Loucy (cell line): Measurements from ENCODE around the gene MBD2.

ENCODE experiments used
- H2AFZ ChIP-seq: fragments of 200-600 bp; sonication (generic); 2 replicates; pipeline ENCODE4 v1.6.0; 2016; ENCODE audit warnings: antibody characterized with exemption, mild to moderate bottlenecking, low read length, moderate library complexity
- H3F3A ChIP-seq: fragments of 200-600 bp; 2 replicates; pipeline ENCODE4 v1.6.0; 2016; ENCODE audit warnings: antibody characterized with exemption, low read depth, mild to moderate bottlenecking
- H3K27me3 ChIP-seq: fragments of 200-600 bp; sonication (generic); 2 replicates; pipeline ENCODE4 v1.6.1; 2014; ENCODE audit warnings: low read length, mild to moderate bottlenecking; ENCODE audit not compliant: insufficient read depth, poor library complexity, severe bottlenecking
- H3K36me3 ChIP-seq: fragments of 200-600 bp; sonication (generic); 2 replicates; pipeline ENCODE4 v1.6.1; 2016; ENCODE audit warnings: low read length; ENCODE audit not compliant: insufficient read depth
- H3K4me1 ChIP-seq: fragments of 200-600 bp; sonication (generic); 2 replicates; pipeline ENCODE4 v1.5.1; 2014; ENCODE audit warnings: low read length, mild to moderate bottlenecking; ENCODE audit not compliant: insufficient read depth, poor library complexity, severe bottlenecking
- H3K4me2 ChIP-seq: fragments of 200-600 bp; sonication (generic); 2 replicates; pipeline ENCODE4 v1.6.0; 2014; ENCODE audit warnings: antibody characterized with exemption, low read length, low read depth, mild to moderate bottlenecking; ENCODE audit not compliant: poor library complexity, severe bottlenecking
- H3K4me3 ChIP-seq: fragments of 200-600 bp; sonication (generic); 2 replicates; pipeline ENCODE4 v1.5.1; 2014; ENCODE audit warnings: low read length, mild to moderate bottlenecking, mixed read lengths; ENCODE audit not compliant: poor library complexity, severe bottlenecking
- H3K79me2 ChIP-seq: fragments of 200-600 bp; sonication (generic); 2 replicates; pipeline ENCODE4 v1.6.1; 2014; ENCODE audit warnings: low read length; ENCODE audit not compliant: insufficient read depth
- H3K9ac ChIP-seq: fragments of 200-600 bp; sonication (generic); 2 replicates; pipeline ENCODE4 v1.6.0; 2014; ENCODE audit warnings: mild to moderate bottlenecking, low read depth, low read length, moderate library complexity; ENCODE audit not compliant: poor library complexity, severe bottlenecking
- H3K9me2 ChIP-seq: fragments of 200-600 bp; sonication (generic); replicated peaks from 2 replicates; pipeline ENCODE4 v1.6.1; 2016; ENCODE audit warnings: low read depth, low read length, mixed read lengths
- H3K9me3 ChIP-seq: fragments of 200-600 bp; sonication (generic); 2 replicates; pipeline ENCODE4 v1.6.1; 2014; ENCODE audit warnings: mild to moderate bottlenecking, antibody characterized with exemption, low read length, low read depth; ENCODE audit not compliant: insufficient read depth
- H4K20me1 ChIP-seq: fragments of 200-600 bp; sonication (generic); 2 replicates; pipeline ENCODE4 v1.6.0; 2014; ENCODE audit warnings: antibody characterized with exemption, low read length, mild to moderate bottlenecking; ENCODE audit not compliant: insufficient read depth, poor library complexity, severe bottlenecking
- EZH2phosphoT487 ChIP-seq: fragments of 200-600 bp; IDR thresholded peaks from 2 replicates; pipeline ENCODE4 v1.6.1; 2018; ENCODE audit warnings: antibody characterized with exemption, mild to moderate bottlenecking, moderate library complexity, borderline replicate concordance
- TF ChIP-seq, protein P1 (sequence below): fragments of 200-600 bp; sonication (generic); conservative IDR thresholded peaks from 2 replicates; pipeline ENCODE4 v1.5.1; 2014; ENCODE audit warnings: mild to moderate bottlenecking, antibody characterized with exemption, low read length

The MBD2 gene

DNA sequence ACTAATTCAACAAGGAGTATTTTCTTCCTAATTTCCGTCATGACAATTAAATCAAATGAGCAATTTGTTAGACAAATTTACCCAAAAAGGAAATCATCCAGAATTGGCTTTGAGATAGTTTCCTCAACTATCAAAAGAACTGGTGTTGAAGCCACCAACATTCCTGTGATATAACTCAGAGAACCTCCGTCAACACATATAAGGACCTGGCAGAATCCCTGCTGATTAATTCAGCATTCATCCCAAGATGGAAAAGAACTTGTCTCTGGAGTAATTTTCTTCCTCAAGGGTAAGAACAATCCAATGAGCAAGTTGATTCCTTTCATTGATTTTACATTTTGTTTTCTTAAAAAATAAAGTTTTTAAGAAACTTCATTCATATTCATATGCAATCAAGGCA is 62.0 kb downstream of the MBD2 start:
- no peaks in the 10 kb centered on the region for H3K9me3 ChIP-seq
- H3K79me2 ChIP-seq, result no peaks in the 10 kb centered on the region; the same call in 1 of the 2 replicates
- no peak overlapping the region for H3K4me3 ChIP-seq
- peaks cover 90% of the 10 kb centered on the region; the same call in 1 of the 2 replicates for H3K36me3 ChIP-seq
- H3K9me2 ChIP-seq, result no peaks in the 10 kb centered on the region
- TF ChIP-seq EZH2phosphoT487, result no peak
- TF ChIP-seq, protein P1, sequence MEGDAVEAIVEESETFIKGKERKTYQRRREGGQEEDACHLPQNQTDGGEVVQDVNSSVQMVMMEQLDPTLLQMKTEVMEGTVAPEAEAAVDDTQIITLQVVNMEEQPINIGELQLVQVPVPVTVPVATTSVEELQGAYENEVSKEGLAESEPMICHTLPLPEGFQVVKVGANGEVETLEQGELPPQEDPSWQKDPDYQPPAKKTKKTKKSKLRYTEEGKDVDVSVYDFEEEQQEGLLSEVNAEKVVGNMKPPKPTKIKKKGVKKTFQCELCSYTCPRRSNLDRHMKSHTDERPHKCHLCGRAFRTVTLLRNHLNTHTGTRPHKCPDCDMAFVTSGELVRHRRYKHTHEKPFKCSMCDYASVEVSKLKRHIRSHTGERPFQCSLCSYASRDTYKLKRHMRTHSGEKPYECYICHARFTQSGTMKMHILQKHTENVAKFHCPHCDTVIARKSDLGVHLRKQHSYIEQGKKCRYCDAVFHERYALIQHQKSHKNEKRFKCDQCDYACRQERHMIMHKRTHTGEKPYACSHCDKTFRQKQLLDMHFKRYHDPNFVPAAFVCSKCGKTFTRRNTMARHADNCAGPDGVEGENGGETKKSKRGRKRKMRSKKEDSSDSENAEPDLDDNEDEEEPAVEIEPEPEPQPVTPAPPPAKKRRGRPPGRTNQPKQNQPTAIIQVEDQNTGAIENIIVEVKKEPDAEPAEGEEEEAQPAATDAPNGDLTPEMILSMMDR, result no peak
- H3K4me1 ChIP-seq, result no peaks in the 10 kb centered on the region
- no peaks in the 10 kb centered on the region for H3F3A ChIP-seq
- H3K4me2 ChIP-seq, result no peak overlapping the region
- peaks cover under 1% of the 10 kb centered on the region for H4K20me1 ChIP-seq
- no peaks in the 10 kb centered on the region for H3K27me3 ChIP-seq
- no peak overlapping the region for H2AFZ ChIP-seq
- no peak overlapping the region for H3K9ac ChIP-seq

DNA sequence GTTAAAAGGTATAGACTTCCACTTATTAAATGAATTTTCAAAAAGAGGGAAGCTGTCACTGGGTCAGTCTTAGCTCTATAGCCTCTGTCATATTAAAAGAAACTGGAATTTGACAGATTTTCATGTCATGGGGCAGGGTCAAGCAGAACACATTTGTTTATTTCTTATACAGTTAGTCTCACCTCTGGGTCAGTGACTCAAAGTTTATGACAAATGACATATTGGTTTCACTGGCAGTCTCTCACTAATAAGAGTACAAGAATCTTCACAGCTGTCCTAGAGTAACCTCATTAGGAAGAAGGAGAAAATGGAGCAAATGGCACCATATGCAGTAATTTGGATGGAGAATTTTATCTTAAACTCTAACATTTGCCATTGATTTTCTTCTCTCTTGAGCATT is 63.2 kb downstream of the MBD2 start:
- no peak overlapping the region for H3K4me2 ChIP-seq
- H2AFZ ChIP-seq, result no peak overlapping the region
- no peaks in the 10 kb centered on the region for H3K27me3 ChIP-seq
- H3K4me1 ChIP-seq, result no peaks in the 10 kb centered on the region
- no peaks in the 10 kb centered on the region for H3K9me2 ChIP-seq
- no peaks in the 10 kb centered on the region for H3F3A ChIP-seq
- no peak for TF ChIP-seq EZH2phosphoT487
- TF ChIP-seq, protein P1, result no peak
- H4K20me1 ChIP-seq, result no peaks in the 10 kb centered on the region
- H3K4me3 ChIP-seq, result no peak overlapping the region
- H3K9me3 ChIP-seq, result no peaks in the 10 kb centered on the region
- peaks cover 93% of the 10 kb centered on the region; the same call in 1 of the 2 replicates for H3K36me3 ChIP-seq
- no peaks in the 10 kb centered on the region for H3K79me2 ChIP-seq
- no peak overlapping the region for H3K9ac ChIP-seq

DNA sequence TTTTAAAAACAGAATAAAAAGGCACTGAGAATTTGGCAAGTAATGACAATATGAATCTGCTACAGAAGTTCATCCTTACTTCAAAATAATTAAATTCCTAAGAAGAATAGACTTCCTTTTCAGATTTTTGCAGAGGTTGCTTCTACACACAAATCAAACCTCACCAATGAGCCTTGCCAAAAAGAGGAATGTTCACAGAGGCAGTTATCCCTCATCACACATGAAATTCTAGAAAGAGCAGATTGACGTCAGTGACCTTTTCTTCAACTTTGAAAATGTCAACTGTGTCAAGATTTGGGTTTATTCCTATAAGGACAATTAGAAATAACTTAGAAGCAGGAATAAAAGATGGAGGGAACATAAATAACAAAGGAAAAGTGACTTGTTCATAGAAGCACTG is 64.6 kb downstream of the MBD2 start:
- no peaks in the 10 kb centered on the region for H3K4me1 ChIP-seq
- no peaks in the 10 kb centered on the region for H4K20me1 ChIP-seq
- TF ChIP-seq, protein P1, result no peak
- no peak for TF ChIP-seq EZH2phosphoT487
- H3K9me3 ChIP-seq, result no peaks in the 10 kb centered on the region
- H3K79me2 ChIP-seq, result no peaks in the 10 kb centered on the region
- H3K9me2 ChIP-seq, result no peaks in the 10 kb centered on the region
- H3K36me3 ChIP-seq, result peaks cover 93% of the 10 kb centered on the region; the same call in 1 of the 2 replicates
- H3K9ac ChIP-seq, result no peak overlapping the region
- no peaks in the 10 kb centered on the region for H3K27me3 ChIP-seq
- H3K4me3 ChIP-seq, result no peak overlapping the region
- H3K4me2 ChIP-seq, result no peak overlapping the region
- H2AFZ ChIP-seq, result no peak overlapping the region
- H3F3A ChIP-seq, result no peaks in the 10 kb centered on the region
